Natural killer cell (primary cell): ENCODE measurements around the gene TACC2. TPM values are rescaled to one million over a fixed set of nuclear protein-coding genes. Genes with fewer than 3 reads are reported as not detected.

Source experiments
- ATAC-seq, 3 donors: fragments of 150-1000 bp in 2 of 3; fragments of 200-7000 bp in 1 of 3; cut with Tn5 transposase; 1 replicate in 1 of 3; 2 replicates in 2 of 3; pipeline ENCODE4 v1.10.0; 2021; ENCODE audit warnings: mild to moderate bottlenecking in 2 of 3, moderate library complexity in 2 of 3
- DNase-seq, 2 donors: peaks; one replicate each; pipeline versions ENCODE4 v3.0.0 to v3.0.0-alpha.2; 2013 to 2021; ENCODE audit warnings: mixed read lengths in 1 of 2
- H3K27ac ChIP-seq: one replicate; pipeline ENCODE4 v1.5.1; 2013; ENCODE audit warnings: mild to moderate bottlenecking, low read length
- H3K27me3 ChIP-seq: one replicate; pipeline ENCODE4 v1.6.1; 2013; ENCODE audit warnings: low read length; ENCODE audit not compliant: control insufficient read depth, insufficient read depth
- H3K36me3 ChIP-seq: one replicate; pipeline ENCODE4 v1.6.1; 2013; ENCODE audit warnings: low read length; ENCODE audit not compliant: control insufficient read depth, insufficient read depth
- H3K4me1 ChIP-seq: one replicate; pipeline ENCODE4 v1.6.1; 2013; ENCODE audit warnings: low read length; ENCODE audit not compliant: control insufficient read depth, insufficient read depth
- H3K4me3 ChIP-seq: one replicate; pipeline ENCODE4 v1.5.1; 2013; ENCODE audit warnings: low read length
- H3K9me3 ChIP-seq: one replicate; pipeline ENCODE4 v1.6.1; 2013; ENCODE audit warnings: low read length; ENCODE audit not compliant: control insufficient read depth, insufficient read depth
- H3K27ac Mint-ChIP-seq, 2 donors: one replicate each; pipeline ENCODE4 v1.8.0; 2022; ENCODE audit warnings: mild to moderate bottlenecking in 2 of 2, mixed read lengths in 2 of 2, moderate library complexity in 1 of 2
- H3K27me3 Mint-ChIP-seq, 2 donors: one replicate each; pipeline ENCODE4 v1.8.0; 2022; ENCODE audit warnings: low read depth in 2 of 2, mixed read lengths in 2 of 2
- H3K36me3 Mint-ChIP-seq: one replicate; pipeline ENCODE4 v1.8.0; 2022; ENCODE audit warnings: mixed read lengths
- H3K4me1 Mint-ChIP-seq, 2 donors: one replicate each; pipeline ENCODE4 v1.8.0; 2022; ENCODE audit warnings: mixed read lengths in 2 of 2
- H3K4me3 Mint-ChIP-seq: one replicate; pipeline ENCODE4 v1.8.0; 2022; ENCODE audit warnings: mild to moderate bottlenecking, moderate library complexity, mixed read lengths
- H3K9me3 Mint-ChIP-seq, 2 donors: one replicate each; pipeline ENCODE4 v1.8.0; 2022; ENCODE audit warnings: mixed read lengths in 2 of 2
- CTCF ChIP-seq: fragments of 200-600 bp; IDR thresholded peaks from one replicate; pipeline ENCODE4 v1.8.0; 2022; ENCODE audit warnings: antibody characterized with exemption
- WGBS: methylation state at CpG from one replicate; pipeline ENCODE4 v1.1.7; 2013; ENCODE audit warnings: missing lambda C conversion rate; ENCODE audit not compliant: insufficient coverage; 5-methylcytosine and 5-hydroxymethylcytosine counted together
- intact Hi-C: fragments of 100-400 bp; cut with micrococcal nuclease; formaldehyde crosslinking; loops from one replicate; pipeline ENCODE4 v1.14.2; 2022
- total RNA-seq, 4 donors: library from RNA; stranded (reverse); fragments of 120-200 nt in 1 of 4; gene quantifications; one replicate each; pipeline versions ENCODE4 v1.2.3 to v1.2.4, GENCODE V29; 2013 to 2022

TACC2 gene
- total RNA-seq, 3 donors from 2014 or later (not counting 1 experiment from before 2014, with no cell fraction given) = not detected

GRCh38 chr10:122290334-122290733 lies 301.4 kb downstream of the TACC2 start:
- H3K4me1 Mint-ChIP-seq = peaks cover 6 to 14% of the 10 kb centered on the region in 2 donors
- Histone ChIP-seq H3K36me3 (no peaks in the 10 kb centered on the region), H3K9me3 (no peaks in the 10 kb centered on the region), H3K27ac (no peak overlapping the region), H3K4me3 (no peak overlapping the region), H3K27me3 (no peaks in the 10 kb centered on the region), H3K4me1 (peaks cover 8% of the 10 kb centered on the region)
- intact Hi-C loops = no loop called here
- no peaks in the 10 kb centered on the region for H3K36me3 Mint-ChIP-seq
- 89% methylated on average over 7 of the region's 7 CpGs for WGBS
- no peaks in the 10 kb centered on the region for H3K9me3 Mint-ChIP-seq
- no peak for DNase-seq
- ATAC-seq = no peak
- peaks cover 0 to 3% of the 10 kb centered on the region in 2 donors for H3K27me3 Mint-ChIP-seq
- TF ChIP-seq CTCF = no peak
- H3K4me3 Mint-ChIP-seq = no peak overlapping the region
- no peak overlapping the region for H3K27ac Mint-ChIP-seq

- TF ChIP-seq CTCF = no peak
- intact Hi-C loops = no loop called here
- Mint-ChIP-seq H3K27ac (no peak overlapping the region), H3K4me1 (peaks cover 13 to 18% of the 10 kb centered on the region in 2 donors), H3K27me3 (peaks cover 0 to 3% of the 10 kb centered on the region in 2 donors), H3K9me3 (no peaks in the 10 kb centered on the region), H3K36me3 (no peaks in the 10 kb centered on the region), H3K4me3 (no peak overlapping the region)
- Histone ChIP-seq H3K27ac (no peak overlapping the region), H3K27me3 (no peaks in the 10 kb centered on the region), H3K9me3 (no peaks in the 10 kb centered on the region), H3K4me3 (no peak overlapping the region), H3K4me1 (peaks cover 10% of the 10 kb centered on the region), H3K36me3 (no peaks in the 10 kb centered on the region)
- WGBS = 91% methylated on average over 13 of the region's 13 CpGs
- DNase-seq = no peak
- ATAC-seq = no peak
These were observed 302.0 kb downstream of the TACC2 start for GRCh38 chr10:122290833-122291532.

GRCh38 chr10:122291739-122292138 lies 302.8 kb downstream of the TACC2 start:
- H3K4me3 Mint-ChIP-seq = no peak overlapping the region
- no peaks in the 10 kb centered on the region for H3K9me3 ChIP-seq
- intact Hi-C loops = no loop called here
- no peak overlapping the region for H3K27ac Mint-ChIP-seq
- DNase-seq = no peak
- ATAC-seq = no peak
- H3K27me3 Mint-ChIP-seq = peaks cover under 1% of the 10 kb centered on the region in 2 donors
- 89% methylated on average over 5 of the region's 5 CpGs for whole genome bisulfite sequencing
- peaks cover 13 to 16% of the 10 kb centered on the region in 2 donors for H3K4me1 Mint-ChIP-seq
- no peak overlapping the region for H3K4me3 ChIP-seq
- TF ChIP-seq CTCF = no peak
- no peaks in the 10 kb centered on the region for H3K36me3 Mint-ChIP-seq
- H3K36me3 ChIP-seq = no peaks in the 10 kb centered on the region
- no peaks in the 10 kb centered on the region for H3K9me3 Mint-ChIP-seq
- no peaks in the 10 kb centered on the region for H3K27me3 ChIP-seq
- H3K4me1 ChIP-seq = peaks cover 10% of the 10 kb centered on the region
- H3K27ac ChIP-seq = no peak overlapping the region

GRCh38 chr10:122292376-122292775 lies 303.4 kb downstream of the TACC2 start:
- Mint-ChIP-seq H3K4me3 (no peak overlapping the region), H3K27ac (no peak overlapping the region)

More at GRCh38 chr10:122292376-122292775, 303.4 kb downstream of the TACC2 start:
- Histone ChIP-seq H3K36me3 (no peaks in the 10 kb centered on the region), H3K4me1 (peaks cover 10% of the 10 kb centered on the region), H3K9me3 (no peaks in the 10 kb centered on the region), H3K4me3 (no peak overlapping the region), H3K27ac (no peak overlapping the region), H3K27me3 (no peaks in the 10 kb centered on the region)
- Mint-ChIP-seq H3K4me1 (peaks cover 13 to 15% of the 10 kb centered on the region in 2 donors), H3K36me3 (no peaks in the 10 kb centered on the region), H3K9me3 (no peaks in the 10 kb centered on the region), H3K27me3 (peaks cover 0 to 6% of the 10 kb centered on the region in 2 donors)
- no peak for DNase-seq
- WGBS = 83% methylated on average over 3 of the region's 3 CpGs
- ATAC-seq = no peak
- no peak for TF ChIP-seq CTCF
- intact Hi-C loops = no loop called here
